CD1c-positive myeloid dendritic cell (primary cell): Measurements from ENCODE around the gene TRIOBP.

Experiments used
- DNase-seq: peaks from one replicate; pipeline ENCODE4 v3.0.0-alpha.2; 2016; ENCODE audit errors: extremely low spot score

The TRIOBP gene

GRCh38 chr22:37731804-37732471 lies 35.1 kb downstream of the TRIOBP start:
- peak; percentile 55 for DNase-seq

- DNase-seq = no peak
Measured at GRCh38 chr22:37732699-37733607, 36.1 kb downstream of the TRIOBP start.

GRCh38 chr22:37733625-37734401 lies 37.0 kb downstream of the TRIOBP start:
- DNase-seq = no peak

- DNase-seq = no peak
Measured at GRCh38 chr22:37734402-37734700, 37.5 kb downstream of the TRIOBP start.

GRCh38 chr22:37734964-37735451 lies 38.2 kb downstream of the TRIOBP start:
- peak; percentile 36 for DNase-seq

GRCh38 chr22:37739035-37739434 lies 42.2 kb downstream of the TRIOBP start:
- DNase-seq = peak; percentile 26

GRCh38 chr22:37739611-37740049 lies 42.8 kb downstream of the TRIOBP start:
- DNase-seq = peak; percentile 86

GRCh38 chr22:37740455-37741311 lies 43.8 kb downstream of the TRIOBP start:
- no peak for DNase-seq

- peak; percentile 48 for DNase-seq
Measured at GRCh38 chr22:37741312-37741795, 44.5 kb downstream of the TRIOBP start.

- DNase-seq = peak; percentile 18
Measured at GRCh38 chr22:37742376-37743171, 45.7 kb downstream of the TRIOBP start.

- no peak for DNase-seq
Measured at GRCh38 chr22:37744589-37744988, 47.7 kb downstream of the TRIOBP start.

GRCh38 chr22:37745548-37746365 lies 48.9 kb downstream of the TRIOBP start:
- peak; percentile 96 for DNase-seq

- DNase-seq = peak; percentile 19
Measured at GRCh38 chr22:37746366-37747079, 49.7 kb downstream of the TRIOBP start.

GRCh38 chr22:37747080-37747714 lies 50.3 kb downstream of the TRIOBP start:
- DNase-seq = peak; percentile 10

GRCh38 chr22:37747715-37748100 lies 50.9 kb downstream of the TRIOBP start:
- DNase-seq = no peak

- DNase-seq = no peak
Measured at GRCh38 chr22:37748659-37749058, 51.8 kb downstream of the TRIOBP start.

GRCh38 chr22:37749226-37749625 lies 52.4 kb downstream of the TRIOBP start:
- DNase-seq = no peak
